ENCODE data around the gene HEXD.

The HEXD gene

DNA sequence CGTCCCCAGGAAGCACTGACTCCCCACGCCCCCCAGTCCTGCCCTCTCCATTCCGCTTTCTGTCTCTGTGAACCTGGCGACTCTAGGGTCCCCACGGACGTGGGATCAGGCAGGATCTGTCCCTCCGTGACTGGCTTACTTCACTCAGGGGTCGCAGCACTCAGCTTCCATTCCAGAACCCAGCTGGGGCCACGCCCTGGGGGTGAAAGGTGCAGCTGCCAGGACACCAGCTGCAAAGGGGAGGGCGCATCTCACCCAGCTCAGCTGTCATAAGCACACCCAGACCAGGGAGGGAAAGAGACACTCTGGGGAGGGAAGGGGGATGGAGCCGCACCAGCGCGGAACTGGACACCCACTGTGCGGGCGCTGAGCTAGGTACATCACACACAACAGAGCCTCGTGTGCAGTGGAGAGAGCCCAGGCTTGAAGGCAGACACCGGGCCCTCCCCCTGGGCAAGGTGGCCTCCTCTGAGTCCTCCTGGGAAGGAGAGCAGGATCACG lies 18.5 kb upstream of the HEXD start:
- no peaks in the 10 kb centered on the region for H4K20me1 ChIP-seq (ENCODE audit: control insufficient read depth, insufficient read depth, low read depth, low read length)
- H3K4me2 ChIP-seq (ENCODE audit: low read length), result no peak overlapping the region
- no peaks in the 10 kb centered on the region for H3K79me2 ChIP-seq (ENCODE audit: control insufficient read depth, low read length)
- no peaks in the 10 kb centered on the region for H3K9me3 ChIP-seq (ENCODE audit: control insufficient read depth, insufficient read depth, low read length)
- H3K36me3 ChIP-seq (ENCODE audit: control insufficient read depth, low read length), result peaks cover 6% of the 10 kb centered on the region; the same call in 1 of the 2 replicates
- 0 out of 2 replicates have a peak, but pooled peaks cover 2% of the 10 kb centered on the region for H3K4me1 ChIP-seq (ENCODE audit: control insufficient read depth, low read length)
- H3K27ac ChIP-seq (ENCODE audit: low read depth, low read length), result no peak overlapping the region
- H3K9me2 ChIP-seq (replicated peaks; ENCODE audit: control insufficient read depth, low read length), result no peaks in the 10 kb centered on the region
- TF ChIP-seq, protein P1, sequence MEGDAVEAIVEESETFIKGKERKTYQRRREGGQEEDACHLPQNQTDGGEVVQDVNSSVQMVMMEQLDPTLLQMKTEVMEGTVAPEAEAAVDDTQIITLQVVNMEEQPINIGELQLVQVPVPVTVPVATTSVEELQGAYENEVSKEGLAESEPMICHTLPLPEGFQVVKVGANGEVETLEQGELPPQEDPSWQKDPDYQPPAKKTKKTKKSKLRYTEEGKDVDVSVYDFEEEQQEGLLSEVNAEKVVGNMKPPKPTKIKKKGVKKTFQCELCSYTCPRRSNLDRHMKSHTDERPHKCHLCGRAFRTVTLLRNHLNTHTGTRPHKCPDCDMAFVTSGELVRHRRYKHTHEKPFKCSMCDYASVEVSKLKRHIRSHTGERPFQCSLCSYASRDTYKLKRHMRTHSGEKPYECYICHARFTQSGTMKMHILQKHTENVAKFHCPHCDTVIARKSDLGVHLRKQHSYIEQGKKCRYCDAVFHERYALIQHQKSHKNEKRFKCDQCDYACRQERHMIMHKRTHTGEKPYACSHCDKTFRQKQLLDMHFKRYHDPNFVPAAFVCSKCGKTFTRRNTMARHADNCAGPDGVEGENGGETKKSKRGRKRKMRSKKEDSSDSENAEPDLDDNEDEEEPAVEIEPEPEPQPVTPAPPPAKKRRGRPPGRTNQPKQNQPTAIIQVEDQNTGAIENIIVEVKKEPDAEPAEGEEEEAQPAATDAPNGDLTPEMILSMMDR (IDR thresholded peaks at IDR 0.05; ENCODE audit: low read depth, low read length, poor library complexity, severe bottlenecking), result no peak
- no peak for TF ChIP-seq EZH2phosphoT487 (IDR thresholded peaks at IDR 0.05; ENCODE audit: borderline replicate concordance, low read length)
- no peaks in the 10 kb centered on the region for H3F3A ChIP-seq (ENCODE audit: control insufficient read depth, insufficient read depth)
- H3K4me3 ChIP-seq (ENCODE audit: low read length), result no peak overlapping the region
- no peaks in the 10 kb centered on the region for H3K27me3 ChIP-seq (ENCODE audit: control insufficient read depth, low read length)

DNA sequence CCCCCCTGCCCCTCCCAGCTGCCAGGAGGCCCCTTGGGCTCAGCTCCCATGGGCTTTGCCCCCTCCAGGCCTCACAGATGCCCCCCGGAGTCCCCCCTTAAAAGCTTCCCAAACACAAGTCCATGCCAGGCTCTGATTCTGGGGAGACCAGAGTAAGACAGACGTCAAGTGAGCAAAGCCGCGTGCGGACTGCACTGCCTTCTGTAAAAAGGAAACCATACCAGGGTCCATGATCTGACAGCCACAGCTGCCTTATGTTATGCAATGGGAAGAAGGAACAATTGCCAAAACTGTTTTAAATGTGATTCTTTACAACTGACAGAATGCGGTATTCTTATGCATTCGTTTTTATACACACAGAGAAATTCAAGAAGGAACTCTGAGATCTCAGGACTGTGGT lies 17.9 kb upstream of the HEXD start:
- Histone ChIP-seq H3F3A (ENCODE audit: control insufficient read depth, insufficient read depth) (no peaks in the 10 kb centered on the region), H3K36me3 (ENCODE audit: control insufficient read depth, low read length) (peaks cover 6% of the 10 kb centered on the region; the same call in 1 of the 2 replicates), H3K4me1 (ENCODE audit: control insufficient read depth, low read length) (0 out of 2 replicates have a peak, but pooled peaks cover 2% of the 10 kb centered on the region), H3K79me2 (ENCODE audit: control insufficient read depth, low read length) (no peaks in the 10 kb centered on the region), H4K20me1 (ENCODE audit: control insufficient read depth, insufficient read depth, low read depth, low read length) (no peaks in the 10 kb centered on the region), H3K4me3 (ENCODE audit: low read length) (no peak overlapping the region), H3K9me3 (ENCODE audit: control insufficient read depth, insufficient read depth, low read length) (no peaks in the 10 kb centered on the region), H3K4me2 (ENCODE audit: low read length) (no peak overlapping the region), H3K27ac (ENCODE audit: low read depth, low read length) (no peak overlapping the region), H3K27me3 (ENCODE audit: control insufficient read depth, low read length) (no peaks in the 10 kb centered on the region), H3K9me2 (replicated peaks; ENCODE audit: control insufficient read depth, low read length) (no peaks in the 10 kb centered on the region)
- TF ChIP-seq EZH2phosphoT487 (IDR thresholded peaks at IDR 0.05; ENCODE audit: borderline replicate concordance, low read length), result no peak
- TF ChIP-seq, protein P1 (IDR thresholded peaks at IDR 0.05; ENCODE audit: low read depth, low read length, poor library complexity, severe bottlenecking), result no peak

DNA sequence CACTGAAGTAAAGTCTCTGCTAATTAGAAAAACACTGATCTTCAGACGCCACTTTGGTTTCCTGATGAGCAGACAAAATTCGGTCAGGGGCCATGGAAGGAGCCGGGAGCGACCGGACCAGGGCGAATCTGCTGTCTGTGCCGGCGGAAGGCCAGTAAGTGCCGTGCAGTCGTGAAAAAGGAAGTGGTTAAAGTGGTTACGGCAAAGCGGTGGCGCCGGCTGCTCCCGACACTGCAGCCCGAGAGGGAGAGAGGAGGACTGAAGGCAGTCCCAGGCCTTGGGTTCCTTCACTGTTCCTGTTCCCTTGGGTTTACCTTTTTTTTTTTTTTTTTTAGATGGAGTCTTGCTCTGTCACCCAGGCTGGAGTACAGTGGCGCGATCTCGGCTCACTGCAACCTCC lies 17.3 kb upstream of the HEXD start:
- H3K36me3 ChIP-seq (ENCODE audit: control insufficient read depth, low read length), result peaks cover 6% of the 10 kb centered on the region; the same call in 1 of the 2 replicates

More for the DNA sequence above, 17.3 kb upstream of the HEXD start:
- H3K79me2 ChIP-seq (ENCODE audit: control insufficient read depth, low read length), result no peaks in the 10 kb centered on the region
- no peak overlapping the region for H3K4me2 ChIP-seq (ENCODE audit: low read length)
- H3F3A ChIP-seq (ENCODE audit: control insufficient read depth, insufficient read depth), result no peaks in the 10 kb centered on the region
- no peak overlapping the region for H3K4me3 ChIP-seq (ENCODE audit: low read length)
- no peaks in the 10 kb centered on the region for H3K9me2 ChIP-seq (replicated peaks; ENCODE audit: control insufficient read depth, low read length)
- no peaks in the 10 kb centered on the region for H3K9me3 ChIP-seq (ENCODE audit: control insufficient read depth, insufficient read depth, low read length)
- H3K27me3 ChIP-seq (ENCODE audit: control insufficient read depth, low read length), result no peaks in the 10 kb centered on the region
- no peak overlapping the region for H3K27ac ChIP-seq (ENCODE audit: low read depth, low read length)
- no peaks in the 10 kb centered on the region for H4K20me1 ChIP-seq (ENCODE audit: control insufficient read depth, insufficient read depth, low read depth, low read length)
- 0 out of 2 replicates have a peak, but pooled peaks cover 2% of the 10 kb centered on the region for H3K4me1 ChIP-seq (ENCODE audit: control insufficient read depth, low read length)
- TF ChIP-seq, protein P1 (IDR thresholded peaks at IDR 0.05; ENCODE audit: low read depth, low read length, poor library complexity, severe bottlenecking), result no peak
- no peak for TF ChIP-seq EZH2phosphoT487 (IDR thresholded peaks at IDR 0.05; ENCODE audit: borderline replicate concordance, low read length)
